Ureter (tissue), 1 donor: Measurements from ENCODE around the gene BANP. TPM values are rescaled to one million over a fixed set of nuclear protein-coding genes. Genes with fewer than 3 reads are reported as not detected.

Experiments
- DNase-seq: peaks from one replicate; pipeline ENCODE4 v3.0.0-alpha.2; 2020; ENCODE audit warnings: low spot score
- total RNA-seq: library from RNA; stranded (reverse); gene quantifications from one replicate; pipeline ENCODE4 v1.2.4, GENCODE V29; 2023
- donor health status: DM: yes; HTN: yes; CAD: no.

Gene BANP
- total RNA-seq, 1 donor from 2014 or later = 30.9 TPM

DNA sequence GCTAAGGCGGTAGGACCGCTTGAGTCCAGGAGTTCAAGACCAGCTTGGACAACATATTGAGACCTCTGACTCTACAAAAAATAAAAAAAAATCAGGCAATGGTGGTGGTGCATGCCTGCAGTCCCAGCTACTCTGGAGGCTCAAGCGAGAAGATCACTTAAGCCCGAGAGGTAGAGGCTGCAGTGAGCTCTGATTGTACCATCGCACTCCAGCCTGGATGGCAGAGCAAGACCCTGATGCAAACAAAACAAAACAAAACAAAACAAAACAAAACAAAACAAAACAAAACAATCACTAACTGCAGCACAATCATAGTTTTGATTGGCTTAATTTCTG lies 2.5 kb upstream of the BANP start:
- no peak for DNase-seq

DNA sequence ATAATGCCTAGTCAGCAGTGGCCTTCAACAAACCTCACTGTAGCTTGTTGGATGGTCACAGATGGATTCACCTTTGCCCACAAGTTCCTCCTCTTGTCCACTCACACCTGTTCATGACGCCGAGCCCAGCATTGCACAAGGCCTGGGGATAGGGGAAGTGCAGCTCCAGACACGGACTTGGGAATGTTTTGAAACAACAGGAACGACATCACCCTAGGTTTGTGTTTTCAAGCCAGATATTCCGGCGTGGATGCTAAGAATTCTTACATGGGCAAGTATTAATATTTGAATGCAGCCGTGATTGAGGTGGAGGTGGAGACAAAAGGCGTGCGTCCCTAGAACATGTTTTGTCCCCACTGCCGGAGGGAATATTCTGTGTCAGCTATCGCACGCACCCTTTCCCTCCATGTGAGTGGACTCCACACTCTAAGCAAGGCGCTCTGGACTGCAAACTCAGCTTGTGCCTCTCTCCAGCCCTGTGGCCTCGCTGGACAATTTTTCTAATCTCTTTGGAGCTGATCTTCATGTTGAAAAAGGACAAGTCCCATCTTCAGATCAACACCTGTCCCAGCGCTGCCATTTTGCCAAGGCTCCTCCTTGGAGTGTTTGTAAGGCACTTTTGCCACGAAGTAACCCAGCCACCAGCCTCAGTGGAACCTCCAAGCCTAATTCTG lies 2.0 kb upstream of the BANP start:
- no peak for DNase-seq

DNA sequence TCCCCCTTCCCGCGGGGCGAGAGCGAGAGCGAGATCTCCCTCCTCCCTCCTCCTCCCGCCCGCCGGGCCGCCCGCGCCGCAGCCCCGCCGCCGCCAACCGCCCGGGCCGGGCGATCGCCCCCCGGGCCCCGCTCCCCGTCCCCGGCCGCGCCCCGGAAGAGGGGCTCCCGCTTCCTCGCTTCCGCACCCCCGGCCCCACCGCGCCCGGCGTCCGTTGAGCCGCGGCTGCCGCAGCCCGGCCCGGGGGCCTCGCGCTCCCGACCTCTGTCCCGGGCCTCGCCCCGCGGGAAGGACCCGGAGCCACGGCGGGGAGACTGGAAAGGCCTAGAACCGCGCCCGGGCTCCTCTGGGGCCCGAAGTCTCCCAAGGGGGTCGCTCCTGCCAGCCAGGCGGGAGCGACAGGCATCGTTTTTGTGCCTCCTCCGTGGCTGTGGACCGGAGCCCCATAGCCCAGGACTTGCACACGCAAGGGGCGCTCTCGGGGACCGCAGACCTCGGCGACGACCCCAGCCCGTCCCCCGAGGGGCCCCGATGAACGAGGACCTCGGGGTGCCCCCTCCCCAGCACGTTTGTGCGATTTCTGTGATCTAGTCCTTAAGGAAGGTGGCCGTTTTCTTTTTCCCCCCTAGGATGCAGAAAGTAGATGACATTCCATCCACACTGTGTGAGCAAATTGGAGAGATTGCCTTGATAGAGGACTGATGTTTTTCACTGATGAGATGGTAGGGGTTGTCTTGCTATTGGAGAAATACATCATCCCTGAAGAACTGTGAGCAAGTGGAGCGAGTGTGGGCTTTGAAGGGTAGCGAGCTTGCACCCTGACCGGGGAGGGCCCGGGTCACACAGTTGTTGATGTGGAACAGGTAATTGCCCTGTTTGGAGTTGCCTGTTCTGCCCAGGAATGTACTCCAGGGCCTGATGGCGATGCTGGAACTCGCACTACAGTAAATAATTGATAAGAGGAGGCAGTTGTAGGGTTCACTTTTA lies 611 bp downstream of the BANP start:
- DNase-seq = no peak

DNA sequence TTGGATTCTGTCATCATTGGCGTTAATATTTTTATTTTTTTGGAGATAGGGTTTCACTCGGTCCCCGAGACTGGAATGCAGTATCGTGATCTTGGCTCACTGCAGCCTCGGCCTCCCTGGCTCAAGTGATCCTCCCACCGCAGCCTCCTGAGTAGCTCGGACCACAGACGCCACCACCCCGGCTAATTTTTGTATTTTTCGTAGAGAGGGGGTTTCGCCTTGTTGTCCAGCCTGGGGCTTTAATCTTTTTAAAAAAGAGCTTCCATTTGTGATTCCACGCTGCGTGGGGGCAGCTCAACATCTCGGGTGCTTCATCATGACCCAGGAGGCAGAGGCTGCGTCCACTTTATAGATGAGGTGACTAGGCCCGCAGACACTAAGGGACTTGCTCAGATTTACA lies 1.5 kb downstream of the BANP start:
- no peak for DNase-seq

DNA sequence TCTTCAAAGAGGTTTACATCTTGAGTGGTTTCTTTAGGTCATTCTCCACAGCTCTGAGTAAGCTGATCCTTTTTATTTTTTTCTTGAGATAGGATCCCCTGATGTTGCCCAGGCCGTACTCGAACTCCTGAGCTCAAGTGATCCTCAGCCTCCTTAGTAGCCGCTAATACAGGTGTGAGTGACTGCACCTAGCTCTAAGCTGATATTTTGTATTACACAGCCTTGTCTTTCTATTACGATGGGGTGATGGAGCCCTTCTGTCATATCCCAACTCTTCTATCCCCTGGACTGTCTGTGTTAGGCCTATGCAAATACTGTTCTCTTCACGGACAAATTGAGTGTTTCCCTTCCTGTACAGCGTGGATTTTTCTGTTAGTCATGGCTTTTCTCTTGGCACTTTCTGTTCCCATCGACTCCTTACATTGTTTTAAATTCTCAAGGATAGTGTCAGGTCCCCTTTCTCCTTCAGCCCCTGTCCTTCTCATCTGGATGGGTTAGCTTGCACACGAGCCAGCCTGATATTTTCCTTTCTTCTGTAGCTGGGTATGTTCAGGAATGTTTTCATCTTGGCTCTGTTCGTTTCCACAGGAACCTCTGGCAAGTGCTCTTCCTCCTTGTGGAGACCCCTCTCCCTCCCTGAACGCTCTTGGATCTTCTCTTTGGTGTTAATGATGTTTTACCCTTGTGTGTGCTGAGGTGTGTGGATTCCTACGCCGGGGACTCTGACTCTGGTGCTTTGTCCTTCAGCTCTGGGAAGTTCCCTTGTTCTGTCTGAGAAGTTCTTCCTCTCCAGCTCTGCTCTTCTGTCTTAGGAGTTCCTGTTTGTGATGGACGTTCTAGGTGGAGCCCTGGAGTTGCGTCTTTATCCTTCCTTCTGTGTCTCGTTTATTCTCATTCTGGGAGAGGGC lies 2.3 kb downstream of the BANP start:
- no peak for DNase-seq

DNA sequence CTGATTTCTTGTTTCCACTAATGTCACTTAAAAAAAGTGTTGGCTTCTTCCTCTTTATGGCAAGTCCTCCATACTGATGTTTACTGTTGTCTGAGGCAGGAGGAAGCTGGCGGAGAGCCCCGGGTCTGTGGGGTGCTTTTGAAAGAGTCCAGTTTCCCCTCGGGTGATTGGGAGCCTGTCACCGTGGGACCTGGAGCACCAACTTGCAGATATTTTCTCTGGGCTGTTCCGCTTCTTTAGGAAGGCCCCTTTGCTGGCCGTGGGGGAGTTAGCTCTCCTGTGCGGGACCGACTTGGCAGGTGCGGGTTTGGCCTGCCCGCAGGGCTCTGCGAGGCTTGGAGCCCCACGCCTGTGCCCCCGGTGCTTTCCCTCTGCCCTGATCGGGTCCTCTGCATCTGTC lies 3.1 kb downstream of the BANP start:
- no peak for DNase-seq

DNA sequence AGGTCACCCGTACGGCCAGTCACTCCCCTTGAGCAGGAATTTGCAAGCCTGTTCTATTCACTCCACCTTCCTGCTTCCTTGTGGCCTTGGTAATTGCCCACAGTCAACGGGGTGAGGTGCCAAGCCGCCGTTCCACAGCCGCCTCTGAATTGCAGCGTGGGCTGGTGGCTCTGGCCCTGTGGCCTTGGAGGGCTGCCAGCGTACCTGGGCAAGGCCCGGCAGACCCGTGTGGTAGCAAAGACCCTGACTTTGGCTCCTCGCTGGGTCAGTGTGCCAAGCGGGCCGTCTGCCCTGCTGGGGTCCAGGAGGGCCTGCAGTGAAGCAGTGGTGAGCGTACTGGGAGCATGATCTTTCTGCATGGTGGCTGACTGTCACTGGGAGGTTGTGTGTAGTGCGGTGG lies 3.6 kb downstream of the BANP start:
- DNase-seq = no peak

DNA sequence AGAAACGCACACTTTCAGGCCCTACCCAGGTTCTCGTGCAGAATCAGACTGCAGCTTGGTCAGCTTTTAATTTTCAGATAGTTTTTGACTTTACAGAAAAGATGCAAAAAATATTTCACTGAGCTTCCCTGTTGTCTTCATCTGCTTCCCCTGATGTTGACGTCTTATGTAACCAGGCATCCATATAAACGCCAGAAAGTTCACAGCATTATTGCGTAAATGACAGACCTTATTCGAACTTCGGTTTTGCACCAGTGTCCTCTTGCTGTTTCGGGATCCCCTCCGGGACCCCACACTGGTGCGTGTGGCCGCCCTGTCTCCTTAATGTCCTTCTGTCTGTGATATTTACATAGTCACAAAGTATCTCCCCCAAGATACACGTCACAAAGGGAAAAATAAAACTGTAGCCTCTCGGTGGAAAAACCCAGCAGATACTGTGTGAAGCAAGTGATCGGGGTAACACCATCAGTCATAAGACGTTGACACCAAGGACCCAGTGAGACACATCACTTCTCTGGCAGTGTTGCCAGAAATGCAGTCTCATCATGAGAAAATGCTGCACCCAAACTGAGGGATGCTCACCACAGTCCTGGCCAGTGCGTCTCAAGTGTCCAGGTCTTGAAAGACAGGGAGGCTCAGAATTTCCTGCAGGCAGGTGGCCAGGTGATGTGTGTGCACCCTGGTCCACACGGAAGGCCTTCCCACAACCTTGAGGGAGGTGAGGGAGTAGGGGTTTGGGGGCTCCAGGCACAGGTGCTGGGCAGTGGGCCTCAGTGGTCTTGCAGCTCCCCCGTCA lies 4.3 kb downstream of the BANP start:
- no peak for DNase-seq

DNA sequence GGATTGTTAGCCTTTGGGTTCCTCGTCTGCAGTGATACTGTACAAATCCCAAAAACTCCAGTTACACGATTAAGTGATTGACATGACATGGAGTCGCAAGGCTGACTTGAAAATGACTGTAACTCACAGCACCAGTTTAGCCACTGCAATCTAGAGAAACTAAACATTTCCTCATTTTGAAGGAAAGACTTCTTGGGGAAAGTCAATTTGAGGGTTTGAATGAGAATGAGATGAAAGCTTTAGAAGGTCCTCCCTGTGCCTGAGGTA lies 4.8 kb downstream of the BANP start:
- DNase-seq = no peak

DNA sequence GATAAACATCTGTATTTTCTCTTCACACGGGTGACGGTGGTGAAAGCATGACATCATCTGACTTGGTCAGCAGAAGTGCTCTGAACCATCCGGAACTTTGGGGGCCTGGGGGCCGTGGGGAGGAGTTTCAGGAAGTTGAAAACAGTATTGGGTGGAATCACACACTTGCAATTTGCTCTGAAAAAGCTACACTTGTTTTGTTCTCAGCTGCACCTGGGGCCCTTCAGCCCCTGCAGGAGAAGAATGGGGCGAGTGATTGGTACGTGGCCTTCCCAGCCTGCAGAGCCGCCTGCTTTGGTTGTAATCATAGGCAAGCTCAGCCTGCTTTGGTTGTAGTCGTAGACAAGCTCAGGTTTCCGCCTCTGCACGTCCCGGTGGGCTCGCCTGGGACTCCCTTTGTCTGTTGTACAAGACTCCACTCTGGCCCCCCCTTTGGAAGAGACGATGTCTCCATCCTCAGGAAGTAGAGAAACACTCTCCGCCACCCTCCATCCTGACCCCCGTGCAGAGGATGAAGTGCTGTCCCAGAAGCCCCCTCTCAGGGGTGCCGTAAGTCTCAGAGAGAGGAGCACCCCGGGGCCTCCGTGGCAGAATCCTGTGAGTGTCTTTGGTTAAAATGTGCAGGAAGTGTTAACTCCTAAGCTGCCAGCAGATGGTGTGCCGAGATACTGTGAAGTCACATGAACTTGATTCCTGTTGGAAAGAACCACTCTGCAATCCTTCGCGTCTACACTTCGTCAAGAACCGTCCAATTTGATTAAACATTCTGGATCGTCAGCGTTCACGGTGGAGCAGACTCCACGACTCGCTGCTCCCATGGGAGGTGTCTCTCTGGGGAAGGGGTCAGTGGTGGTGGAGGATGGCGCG lies 5.4 kb downstream of the BANP start:
- no peak for DNase-seq

DNA sequence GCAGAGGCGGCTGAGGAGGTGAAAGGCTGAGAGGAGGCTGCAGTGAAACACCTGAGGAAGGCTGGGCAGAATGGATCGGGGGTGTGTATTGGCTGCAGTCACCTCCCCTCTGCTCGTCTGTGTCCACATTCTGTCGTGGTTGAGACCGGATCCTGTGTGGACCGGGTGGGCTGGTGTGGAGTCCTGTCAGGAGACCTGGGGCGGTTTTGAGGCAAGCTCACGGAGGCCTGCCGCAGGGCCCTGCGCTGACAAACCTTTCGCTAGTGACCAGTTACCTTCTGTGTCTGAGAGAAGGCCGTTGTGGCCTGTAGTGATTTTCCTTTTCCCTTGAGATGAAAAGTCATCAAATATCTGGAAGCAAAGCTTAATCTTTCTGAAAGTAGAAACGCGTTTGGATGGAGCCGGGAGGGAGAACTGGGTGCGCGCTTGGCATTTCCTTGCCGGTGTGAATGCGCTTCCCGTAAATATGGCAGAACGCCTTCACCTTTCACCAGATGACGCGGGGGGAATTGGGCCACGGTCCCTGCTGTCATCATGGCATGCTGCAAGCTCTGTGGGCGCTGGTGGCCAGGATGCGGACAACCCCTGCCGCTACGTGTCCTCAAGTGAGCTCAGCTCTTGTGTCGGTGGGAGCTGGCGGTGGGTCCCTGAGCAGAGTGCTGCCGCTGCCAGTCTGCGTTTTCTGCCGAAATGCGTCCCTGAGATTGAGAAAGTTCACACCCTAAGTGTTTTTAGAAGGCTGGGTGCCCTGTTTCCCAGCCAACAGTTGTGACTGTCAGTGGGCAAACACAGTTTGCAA lies 6.3 kb downstream of the BANP start:
- no peak for DNase-seq

DNA sequence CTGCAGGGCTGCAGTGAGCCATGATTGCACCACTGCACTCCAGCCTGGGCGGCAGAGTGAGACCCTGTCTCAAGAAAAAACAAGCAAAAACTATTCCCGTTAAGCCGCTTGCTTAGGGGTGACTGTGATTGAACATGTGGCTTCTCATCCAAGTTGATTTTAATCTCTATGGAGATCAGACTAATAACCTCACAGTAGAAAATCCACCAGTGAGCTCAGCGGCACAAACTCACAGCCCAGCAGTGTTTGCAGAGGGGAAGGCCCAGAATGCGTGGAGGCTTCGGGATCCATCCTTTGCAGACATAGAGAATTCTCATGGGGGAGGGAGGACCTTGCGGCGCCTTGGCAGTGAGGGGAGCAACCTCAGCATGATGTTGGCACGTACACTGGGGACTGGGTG lies 7.4 kb downstream of the BANP start:
- no peak for DNase-seq

DNA sequence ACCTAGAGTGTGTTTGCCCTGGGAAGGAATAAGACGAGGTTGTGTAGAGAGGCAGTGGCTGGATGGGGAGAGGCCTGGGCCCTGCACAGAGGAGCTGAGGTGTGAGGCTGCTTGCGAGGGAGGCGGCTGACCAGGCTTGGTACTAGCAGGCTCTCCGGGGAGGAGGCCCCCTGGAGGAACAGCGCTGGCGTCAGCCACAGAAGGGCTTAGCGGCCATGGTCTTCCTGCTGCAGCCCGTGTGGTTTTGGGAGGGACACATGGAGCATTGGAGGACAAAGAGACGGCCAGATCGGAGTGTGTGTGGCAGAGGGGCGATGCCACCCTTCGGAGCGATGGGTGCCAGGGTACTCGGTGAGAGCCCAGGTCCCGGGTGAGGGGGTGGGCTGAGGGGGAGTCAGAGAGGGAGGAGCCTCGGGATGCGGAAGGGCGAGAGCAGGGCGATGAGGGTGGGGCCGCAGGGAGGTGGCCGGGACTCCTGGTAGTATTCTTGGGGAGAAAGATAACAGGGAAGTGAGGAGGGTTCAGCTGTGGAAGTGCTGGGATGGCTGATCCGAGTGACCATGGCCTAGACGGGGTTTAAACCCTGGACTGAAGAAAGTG lies 8.3 kb downstream of the BANP start:
- no peak for DNase-seq

DNA sequence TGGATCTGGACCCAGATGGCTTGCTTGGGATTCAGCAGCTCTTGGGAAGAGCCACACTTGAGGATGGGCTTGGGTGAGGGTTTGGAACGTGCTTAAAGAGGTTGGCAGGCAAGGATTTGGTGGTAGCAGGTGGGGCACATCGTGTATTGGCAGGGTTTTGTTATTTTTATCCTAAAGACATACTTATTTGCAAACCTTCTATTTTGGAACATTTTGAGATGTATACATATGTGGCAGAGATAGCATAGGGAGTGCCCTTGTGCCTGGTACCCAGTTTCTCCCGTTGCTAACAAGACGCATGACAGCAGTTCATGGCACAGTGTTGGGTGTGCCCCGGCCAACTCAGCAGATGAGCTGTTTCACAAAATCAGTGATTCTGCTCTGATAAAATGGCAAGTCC lies 9.1 kb downstream of the BANP start:
- DNase-seq = no peak

DNA sequence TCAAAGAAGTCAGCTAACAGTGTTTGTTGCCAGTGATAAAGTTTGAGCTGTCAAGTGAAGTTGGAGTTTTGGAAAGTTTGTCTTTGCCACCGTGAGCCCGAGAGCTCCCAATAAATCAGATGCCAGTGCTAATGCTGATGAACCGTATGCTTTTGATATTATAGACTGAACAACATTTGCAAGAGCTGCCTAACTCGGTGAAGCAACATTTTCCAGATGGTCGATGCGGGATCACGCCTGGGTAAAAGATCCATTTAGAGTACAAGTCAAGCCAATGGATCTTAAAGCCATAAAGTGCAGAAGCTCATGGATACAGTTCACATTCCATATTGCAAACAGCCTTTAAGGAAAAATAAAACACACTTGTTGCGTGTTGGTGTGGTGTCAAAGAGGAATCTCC lies 9.6 kb downstream of the BANP start:
- DNase-seq = no peak

DNA sequence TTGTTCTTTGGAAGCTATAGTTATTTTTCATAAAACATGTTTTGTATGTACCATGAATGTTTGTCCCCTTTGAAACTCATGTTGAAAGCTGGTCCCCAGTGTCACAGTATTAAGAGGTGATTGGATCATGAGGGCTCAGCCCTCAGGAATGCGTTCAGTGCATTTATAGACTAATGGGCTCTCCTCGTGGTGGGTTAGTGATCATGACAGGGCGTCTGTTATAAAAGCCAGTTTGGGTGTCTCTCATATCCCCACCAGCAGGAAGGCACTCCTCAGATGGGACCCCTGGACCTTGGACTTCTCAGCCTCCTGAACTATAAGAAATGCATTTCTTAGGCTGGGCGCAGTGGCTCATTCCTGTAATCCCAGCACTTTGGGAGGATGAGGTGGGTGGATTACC lies 10.4 kb downstream of the BANP start:
- no peak for DNase-seq

DNA sequence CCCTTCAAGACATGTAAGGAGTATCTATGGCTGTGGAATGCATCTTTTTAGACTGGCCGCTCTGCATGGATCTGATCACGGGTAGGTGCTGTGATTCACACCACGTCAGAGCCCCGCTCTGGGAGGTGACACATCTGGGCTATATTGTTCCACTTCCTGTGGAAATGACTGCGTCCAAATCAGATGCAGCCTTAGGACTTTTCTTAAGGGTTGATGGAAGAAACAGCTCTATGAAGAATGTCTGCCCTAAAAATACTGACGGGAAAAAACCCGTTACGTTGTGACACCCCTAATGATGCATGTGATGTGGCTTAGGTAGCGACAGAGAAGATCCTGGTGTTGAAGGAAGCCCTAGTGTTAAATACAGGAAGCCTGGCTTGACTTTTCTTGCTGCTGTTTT lies 12.2 kb downstream of the BANP start:
- no peak for DNase-seq

DNA sequence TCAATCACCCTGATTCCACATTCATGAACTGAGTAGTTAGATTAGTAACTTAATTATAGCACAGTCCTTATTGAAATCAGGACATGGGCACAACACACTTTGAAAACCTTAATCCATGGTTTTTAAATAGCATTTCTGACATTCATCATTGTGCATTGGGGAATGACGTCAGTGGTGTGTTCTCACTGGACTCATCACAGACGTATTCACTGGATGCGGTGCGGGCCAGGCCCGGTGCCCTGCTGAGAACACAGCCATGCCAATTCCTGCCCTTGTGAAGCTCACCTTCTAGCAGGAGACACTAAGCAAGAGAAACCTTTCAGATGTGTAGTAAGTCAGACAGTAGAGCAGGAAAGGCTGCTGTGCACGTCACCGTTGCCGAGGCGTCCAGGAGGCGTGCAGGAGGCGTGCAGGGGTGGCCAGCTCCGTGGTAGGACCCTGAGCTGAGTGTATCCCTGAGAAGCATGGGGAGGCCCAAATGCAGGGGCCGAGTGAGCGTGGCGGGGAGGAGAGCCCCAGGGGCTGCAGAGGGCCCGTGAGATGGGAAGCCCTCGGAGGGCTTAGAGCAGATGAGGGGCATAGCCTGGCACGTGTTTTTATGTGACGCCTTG lies 12.9 kb downstream of the BANP start:
- no peak for DNase-seq

DNA sequence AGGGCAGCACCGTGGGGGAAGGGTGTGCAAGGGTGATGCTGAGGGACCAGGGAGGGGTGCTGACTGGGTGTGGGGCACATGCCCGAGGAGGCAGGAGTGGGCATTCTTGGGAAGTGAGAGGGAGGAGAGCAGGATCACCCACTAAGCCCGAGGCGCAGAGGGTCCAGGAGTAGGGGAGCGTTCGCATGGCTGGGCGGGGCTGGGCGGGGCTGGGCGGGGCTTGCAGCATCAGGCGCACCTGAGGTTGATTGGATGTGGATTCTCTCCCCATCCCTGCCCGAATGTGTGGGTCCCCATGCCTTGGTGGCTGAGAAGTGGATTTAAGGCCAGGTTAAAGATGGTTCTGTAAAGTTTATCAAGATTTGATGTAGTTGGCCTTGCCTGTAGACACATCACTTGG lies 14.2 kb downstream of the BANP start:
- DNase-seq = no peak
